Cardiac fibroblast (primary cell): ENCODE results near the gene OTOG.

Source experiments
- DNase-seq, 2 donors: peaks; one replicate each; pipeline versions ENCODE4 v3.0.0 to v3.0.0-alpha.2; 2010; ENCODE audit warnings: low read depth in 2 of 2
- H3K4me3 ChIP-seq, 2 donors: replicated peaks in 1 of 2; 1 replicate in 1 of 2; 2 replicates in 1 of 2; pipeline ENCODE4 v1.5.1; 2011; ENCODE audit warnings: low read depth in 2 of 2, low read length in 2 of 2, mild to moderate bottlenecking in 2 of 2, moderate library complexity in 1 of 2
- CTCF ChIP-seq: IDR thresholded peaks from one replicate; pipeline ENCODE4 v1.5.1; 2011; ENCODE audit warnings: low read depth, mild to moderate bottlenecking, low read length, inconsistent platforms

The OTOG gene

GRCh38 chr11:17608821-17609220 is 61.8 kb downstream of the OTOG start:
- H3K4me3 ChIP-seq = no peak overlapping the region
- no peak for TF ChIP-seq CTCF
- no peak for DNase-seq

- DNase-seq = no peak
- no peak for TF ChIP-seq CTCF
- H3K4me3 ChIP-seq = no peak overlapping the region
Observed at GRCh38 chr11:17609291-17610084, 62.4 kb downstream of the OTOG start.

DNA sequence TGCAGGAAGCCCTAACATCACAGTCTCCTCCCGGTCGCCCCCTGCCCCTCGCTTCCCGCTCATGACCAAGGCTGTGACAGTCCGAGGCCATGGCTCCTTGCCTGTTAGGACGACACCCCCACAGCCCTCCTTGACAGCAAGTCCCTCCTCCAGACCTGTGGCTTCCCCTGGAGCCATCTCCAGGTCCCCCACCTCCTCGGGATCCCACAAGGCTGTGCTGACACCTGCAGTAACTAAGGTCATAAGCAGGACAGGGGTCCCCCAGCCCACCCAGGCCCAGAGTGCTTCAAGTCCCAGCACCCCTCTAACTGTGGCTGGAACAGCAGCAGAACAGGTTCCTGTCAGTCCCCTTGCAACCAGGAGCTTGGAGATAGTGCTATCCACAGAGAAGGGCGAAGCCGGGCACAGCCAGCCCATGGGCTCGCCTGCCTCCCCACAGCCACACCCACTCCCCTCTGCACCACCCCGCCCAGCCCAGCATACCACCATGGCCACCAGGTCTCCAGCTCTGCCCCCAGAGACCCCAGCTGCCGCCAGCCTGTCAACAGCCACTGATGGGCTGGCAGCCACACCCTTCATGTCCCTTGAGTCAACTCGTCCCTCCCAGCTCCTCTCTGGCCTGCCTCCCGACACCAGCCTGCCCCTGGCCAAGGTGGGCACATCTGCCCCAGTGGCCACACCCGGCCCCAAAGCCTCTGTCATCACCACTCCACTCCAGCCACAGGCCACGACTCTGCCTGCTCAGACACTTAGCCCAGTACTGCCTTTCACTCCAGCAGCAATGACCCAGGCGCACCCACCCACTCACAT is 63.2 kb downstream of the OTOG start:
- no peak for DNase-seq
- H3K4me3 ChIP-seq = no peak overlapping the region

DNA sequence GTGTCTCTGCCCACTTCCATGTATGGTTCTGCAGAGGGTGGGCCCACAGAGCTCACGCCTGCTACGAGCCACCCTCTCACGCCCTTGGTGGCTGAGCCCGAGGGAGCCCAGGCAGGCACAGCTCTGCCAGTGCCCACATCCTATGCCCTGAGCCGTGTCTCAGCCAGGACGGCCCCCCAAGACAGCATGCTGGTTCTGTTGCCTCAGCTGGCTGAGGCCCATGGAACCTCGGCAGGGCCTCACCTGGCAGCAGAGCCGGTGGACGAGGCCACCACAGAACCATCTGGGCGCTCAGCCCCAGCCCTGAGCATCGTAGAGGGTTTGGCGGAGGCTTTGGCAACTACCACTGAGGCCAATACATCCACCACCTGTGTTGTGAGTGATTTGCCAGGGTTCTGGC is 64.0 kb downstream of the OTOG start:
- DNase-seq = no peak
- no peak overlapping the region for H3K4me3 ChIP-seq
- no peak for TF ChIP-seq CTCF

More for the DNA sequence above, 63.2 kb downstream of the OTOG start:
- no peak for TF ChIP-seq CTCF

- TF ChIP-seq CTCF = no peak
- DNase-seq = no peak
- H3K4me3 ChIP-seq = no peak overlapping the region
Observed at GRCh38 chr11:17611503-17612220, 64.6 kb downstream of the OTOG start.

DNA sequence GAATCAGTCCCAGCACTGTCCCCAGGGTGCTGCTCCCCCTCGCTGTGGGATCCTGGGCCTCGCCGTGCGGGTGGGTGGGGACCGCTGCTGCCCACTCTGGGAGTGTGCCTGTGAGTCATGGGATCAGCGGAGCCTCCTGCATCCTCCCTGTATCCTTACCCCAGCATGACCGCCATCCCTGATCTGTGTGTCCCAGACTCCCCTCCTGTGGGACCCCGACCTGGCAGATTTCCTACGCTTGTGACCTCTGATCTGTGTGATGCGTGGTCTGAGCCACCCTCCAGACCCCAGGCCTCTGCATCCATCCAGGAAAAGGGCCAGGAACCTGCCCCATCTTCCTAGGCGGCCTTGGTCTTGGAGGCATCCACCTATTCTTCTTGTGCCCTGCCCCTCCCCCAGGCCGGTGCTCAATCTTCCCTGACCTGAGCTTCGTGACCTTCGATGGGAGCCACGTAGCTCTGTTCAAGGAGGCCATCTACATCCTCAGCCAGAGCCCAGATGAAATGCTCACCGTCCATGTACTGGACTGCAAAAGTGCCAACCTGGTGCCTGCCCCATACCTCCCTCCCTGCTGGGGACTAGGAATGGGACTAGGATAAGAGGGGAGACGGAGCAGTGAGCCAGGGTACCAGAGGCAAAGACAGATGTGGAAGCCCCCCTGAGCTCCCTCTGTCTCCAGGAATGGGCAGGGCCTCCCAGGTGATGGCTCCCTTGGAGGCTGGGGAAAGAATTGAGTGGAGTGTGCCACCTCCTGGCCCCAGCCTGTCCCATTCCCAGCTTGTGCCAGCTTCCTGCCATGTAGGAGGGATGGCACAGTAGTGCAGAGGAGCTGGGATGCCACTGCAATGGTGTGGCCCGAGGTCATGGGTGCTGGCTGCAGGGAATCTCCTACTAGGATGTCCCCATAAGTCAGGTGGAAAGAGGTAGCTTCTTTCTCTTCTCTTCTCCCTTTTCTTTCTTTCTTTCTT is 65.4 kb downstream of the OTOG start:
- no peak for DNase-seq
- H3K4me3 ChIP-seq = no peak overlapping the region
- no peak for TF ChIP-seq CTCF
